ENCODE data around the gene FLAD1. TPM values are rescaled to one million over a fixed set of nuclear protein-coding genes. Genes with fewer than 3 reads are reported as not detected.

The FLAD1 gene
- total RNA-seq, 1 donor from 2014 or later = 31.2 TPM

- Histone ChIP-seq H3K9me3 (no peaks in the 10 kb centered on the region), H3K36me3 (peaks cover 26 to 36% of the 10 kb centered on the region in 2 donors), H3K27me3 (no peaks in the 10 kb centered on the region), H3K4me1 (no peaks in the 10 kb centered on the region), H3K27ac (no peak overlapping the region), H3K4me3 (no peak overlapping the region)
- TF ChIP-seq CTCF (IDR thresholded peaks at IDR 0.05) = no peak
- no peak for DNase-seq (ENCODE audit: low spot score in 2 of 2)
- intact Hi-C loops (cut with DNase I) = no loop called here
Observed at GRCh38 chr1:154990276-154990675, 7.1 kb downstream of the FLAD1 start.

GRCh38 chr1:154992721-154993571 lies 9.8 kb downstream of the FLAD1 start:
- intact Hi-C loops (cut with DNase I) = no loop called here
- H3K9me3 ChIP-seq = no peaks in the 10 kb centered on the region
- no peak overlapping the region for H3K27ac ChIP-seq
- H3K36me3 ChIP-seq = peaks cover 21 to 32% of the 10 kb centered on the region in 2 donors
- TF ChIP-seq CTCF (IDR thresholded peaks at IDR 0.05) = no peak
- no peak for DNase-seq (ENCODE audit: low spot score in 2 of 2)
- H3K4me1 ChIP-seq = no peaks in the 10 kb centered on the region
- H3K4me3 ChIP-seq = no peak overlapping the region
- no peaks in the 10 kb centered on the region for H3K27me3 ChIP-seq

- Histone ChIP-seq H3K27me3 (no peaks in the 10 kb centered on the region), H3K4me1 (peaks cover 0 to under 1% of the 10 kb centered on the region in 2 donors), H3K4me3 (no peak within 1 kb of the TSS), H3K9me3 (no peaks in the 10 kb centered on the region), H3K27ac (no peak within 1 kb of the TSS), H3K36me3 (peaks cover 13 to 24% of the 10 kb centered on the region in 2 donors)
- intact Hi-C loops (cut with DNase I) = no loop called here
- no peak for TF ChIP-seq CTCF (IDR thresholded peaks at IDR 0.05)
- DNase-seq (ENCODE audit: low spot score in 2 of 2) = no peak
Observed at GRCh38 chr1:154993572-154994268, 10.6 kb downstream of the FLAD1 start, which contains the start of gene LENEP. TSS of gene LENEP (plus strand) at chr1:154993586. CDS start at chr1:154993608, 22 bp downstream.

GRCh38 chr1:154994269-154994587 lies 11.1 kb downstream of the FLAD1 start:
- DNase-seq (ENCODE audit: low spot score in 2 of 2) = no peak
- TF ChIP-seq CTCF (IDR thresholded peaks at IDR 0.05) = no peak
- H3K9me3 ChIP-seq = no peaks in the 10 kb centered on the region
- H3K36me3 ChIP-seq = peaks cover 9 to 19% of the 10 kb centered on the region in 2 donors
- H3K4me3 ChIP-seq = no peak overlapping the region
- no peaks in the 10 kb centered on the region for H3K27me3 ChIP-seq
- intact Hi-C loops (cut with DNase I) = no loop called here
- no peak overlapping the region for H3K27ac ChIP-seq
- H3K4me1 ChIP-seq = peaks cover 1 to 4% of the 10 kb centered on the region in 2 donors

- no peak for DNase-seq (ENCODE audit: low spot score in 2 of 2)
- intact Hi-C loops (cut with DNase I) = no loop called here
- Histone ChIP-seq H3K9me3 (no peaks in the 10 kb centered on the region), H3K27ac (no peak overlapping the region), H3K36me3 (peaks cover 6 to 17% of the 10 kb centered on the region in 2 donors), H3K4me3 (no peak overlapping the region), H3K4me1 (peaks cover 4 to 6% of the 10 kb centered on the region in 2 donors), H3K27me3 (no peaks in the 10 kb centered on the region)
- TF ChIP-seq CTCF (IDR thresholded peaks at IDR 0.05) = no peak
Observed at GRCh38 chr1:154994591-154994990, 11.4 kb downstream of the FLAD1 start.
